Liver (tissue), 9 donors: ENCODE measurements around the gene MCTP1. TPM values are rescaled to one million over a fixed set of nuclear protein-coding genes. Genes with fewer than 3 reads are reported as not detected.
"Not testable (repeated sequence)": the region's sequence is repeated elsewhere in the genome, so short reads cannot be mapped to it uniquely, and the experiment has no call there.

Experiments used
- DNase-seq: peaks from one replicate; pipeline ENCODE4 v3.0.0-alpha.2; 2017; ENCODE audit warnings: low spot score
- H3K27ac ChIP-seq, 2 donors: one replicate each; pipeline ENCODE4 v1.7.0; 2013; ENCODE audit warnings: inconsistent platforms in 2 of 2, low read length in 2 of 2, control low read depth in 1 of 2, low read depth in 1 of 2, mild to moderate bottlenecking in 1 of 2
- H3K27me3 ChIP-seq, 4 donors: one replicate each; pipeline versions ENCODE4 v1.6.1 to v1.7.0; 2013; ENCODE audit warnings: low read length in 3 of 4, inconsistent platforms in 1 of 4, mild to moderate bottlenecking in 1 of 4, moderate library complexity in 1 of 4; ENCODE audit not compliant: control insufficient read depth in 4 of 4, insufficient read depth in 4 of 4
- H3K36me3 ChIP-seq, 4 donors: one replicate each; pipeline versions ENCODE4 v1.6.1 to v1.7.0; 2013; ENCODE audit warnings: low read length in 3 of 4, mild to moderate bottlenecking in 3 of 4, low read depth in 1 of 4, moderate library complexity in 1 of 4; ENCODE audit not compliant: control insufficient read depth in 4 of 4, insufficient read depth in 3 of 4
- H3K4me1 ChIP-seq, 4 donors: one replicate each; pipeline versions ENCODE4 v1.6.1 to v1.7.0; 2013; ENCODE audit warnings: low read length in 3 of 4, mild to moderate bottlenecking in 3 of 4, moderate library complexity in 1 of 4; ENCODE audit not compliant: control insufficient read depth in 4 of 4, insufficient read depth in 4 of 4
- H3K4me3 ChIP-seq, 3 donors: one replicate each; pipeline versions ENCODE4 v1.6.1 to v1.7.0; 2013; ENCODE audit warnings: low read length in 3 of 3, control low read depth in 1 of 3, low read depth in 1 of 3, mild to moderate bottlenecking in 1 of 3
- H3K9ac ChIP-seq, 2 donors: one replicate each; pipeline ENCODE4 v1.7.0; 2013; ENCODE audit warnings: low read length in 2 of 2, mild to moderate bottlenecking in 2 of 2, moderate library complexity in 2 of 2, control low read depth in 1 of 2, low read depth in 1 of 2
- H3K9me3 ChIP-seq, 4 donors: one replicate each; pipeline versions ENCODE4 v1.6.1 to v1.7.0; 2013; ENCODE audit warnings: low read length in 3 of 4; ENCODE audit not compliant: control insufficient read depth in 4 of 4
- ATF3 ChIP-seq: IDR thresholded peaks from 2 replicates; pipeline ENCODE4 v1.6.1; 2016; ENCODE audit warnings: antibody characterized with exemption
- EGR1 ChIP-seq, 2 donors: IDR thresholded peaks; 2 replicates each; pipeline ENCODE4 v1.6.1; 2016 to 2018; ENCODE audit warnings: antibody characterized with exemption in 2 of 2, low read depth in 2 of 2
- FOXA1 ChIP-seq: IDR thresholded peaks from 2 replicates; pipeline ENCODE4 v1.6.1; 2016; ENCODE audit warnings: antibody characterized with exemption
- FOXA2 ChIP-seq: IDR thresholded peaks from 2 replicates; pipeline ENCODE4 v1.6.1; 2016; ENCODE audit warnings: antibody characterized with exemption
- GABPA ChIP-seq, 2 donors: IDR thresholded peaks in 1 of 2; conservative IDR thresholded peaks in 1 of 2; 2 replicates each; pipeline ENCODE4 v1.6.1; 2016; ENCODE audit warnings: antibody characterized with exemption in 2 of 2, mild to moderate bottlenecking in 1 of 2, moderate library complexity in 1 of 2
- HNF4A ChIP-seq, 2 donors: conservative IDR thresholded peaks; 2 replicates each; pipeline ENCODE4 v1.6.1; 2016; ENCODE audit warnings: antibody characterized with exemption in 2 of 2, mild to moderate bottlenecking in 2 of 2
- HNF4G ChIP-seq: IDR thresholded peaks from 2 replicates; pipeline ENCODE4 v1.6.1; 2016; ENCODE audit warnings: antibody characterized with exemption
- JUND ChIP-seq, 2 donors: IDR thresholded peaks; 2 replicates each; pipeline ENCODE4 v1.6.1; 2016; ENCODE audit warnings: antibody characterized with exemption in 2 of 2
- NR2F2 ChIP-seq: IDR thresholded peaks from 2 replicates; pipeline ENCODE4 v1.6.1; 2016; ENCODE audit warnings: antibody characterized with exemption
- RAD21 ChIP-seq, 2 donors: IDR thresholded peaks; 2 replicates each; pipeline ENCODE4 v1.6.1; 2016; ENCODE audit warnings: antibody characterized with exemption in 2 of 2, mild to moderate bottlenecking in 2 of 2
- RXRA ChIP-seq, 2 donors: IDR thresholded peaks; 2 replicates each; pipeline ENCODE4 v1.6.1; 2017 to 2018; ENCODE audit warnings: antibody characterized with exemption in 2 of 2, mild to moderate bottlenecking in 1 of 2
- SP1 ChIP-seq: IDR thresholded peaks from 2 replicates; pipeline ENCODE4 v1.6.1; 2018; ENCODE audit warnings: antibody characterized with exemption, mild to moderate bottlenecking
- TAF1 ChIP-seq: conservative IDR thresholded peaks from 2 replicates; pipeline ENCODE4 v1.6.1; 2016; ENCODE audit warnings: antibody characterized with exemption, mild to moderate bottlenecking
- YY1 ChIP-seq: IDR thresholded peaks from 2 replicates; pipeline ENCODE4 v1.6.1; 2016; ENCODE audit warnings: antibody characterized with exemption, mild to moderate bottlenecking
- WGBS: extraction: QIAGEN DNeasy Blood & Tissue Kit; methylation state at CpG from one replicate; pipeline ENCODE4 v1.1.7; 2013; 5-methylcytosine and 5-hydroxymethylcytosine counted together
- polyA plus RNA-seq, 2 donors: library from polyadenylated mRNA; stranded (reverse) in 1 of 2; unstranded in 1 of 2; fragments of 200-250 nt in 1 of 2; fragments of >200 nt in 1 of 2; fragmentation: Nextera tagmentation in 1 of 2; extraction: Ambion mirVana in 1 of 2; gene quantifications; one replicate each; pipeline versions ENCODE4 v1.2.1 to v1.2.3, GENCODE V29; 2013 to 2015
- total RNA-seq, 2 donors: library from RNA; depleted of rRNA; stranded (reverse); fragments of >200 nt; gene quantifications; one replicate each; pipeline ENCODE4 v1.2.3, GENCODE V29; 2014
- TF ChIP-seq, protein P1 (sequence below): IDR thresholded peaks from 2 replicates; pipeline ENCODE4 v1.6.1; 2016; ENCODE audit warnings: antibody characterized with exemption, mild to moderate bottlenecking
- TF ChIP-seq, protein P2 (sequence below): IDR thresholded peaks from 2 replicates; pipeline ENCODE4 v1.6.1; 2016; ENCODE audit warnings: antibody characterized with exemption
- TF ChIP-seq, protein P3 (sequence below): fragments of 150-350 bp; IDR thresholded peaks from 2 replicates; pipeline ENCODE4 v1.5.1; 2017; ENCODE audit warnings: improper control_type of control experiment, low read depth, low read length; ENCODE audit not compliant: missing input control
- donor health status: healthy.
- donor health status: healthy.
- donor health status: healthy.
- donor health status: healthy.
- donor health status: healthy.

The MCTP1 gene
- total and polyA plus RNA-seq, 4 donors, result 0.67 to 7.6 (median 4.3) TPM

- Histone ChIP-seq H3K9me3 (no peaks in the 10 kb centered on the region), H3K9ac (no peak overlapping the region), H3K27ac (no peak overlapping the region), H3K27me3 (peaks cover 0 to 5% (median 0%) of the 10 kb centered on the region in 4 donors), H3K4me3 (no peak overlapping the region), H3K4me1 (no peaks in the 10 kb centered on the region), H3K36me3 (no peaks in the 10 kb centered on the region)
- 76% methylated on average over 4 of the region's 4 CpGs for WGBS
- no peak for TF ChIP-seq JUND (IDR thresholded peaks at IDR 0.05)
- no peak for TF ChIP-seq HNF4A (conservative IDR thresholded peaks at IDR 0.05)
- no peak for TF ChIP-seq FOXA1
- no peak for TF ChIP-seq RXRA (IDR thresholded peaks at IDR 0.05)
- no peak for TF ChIP-seq YY1
- TF ChIP-seq, protein P1, sequence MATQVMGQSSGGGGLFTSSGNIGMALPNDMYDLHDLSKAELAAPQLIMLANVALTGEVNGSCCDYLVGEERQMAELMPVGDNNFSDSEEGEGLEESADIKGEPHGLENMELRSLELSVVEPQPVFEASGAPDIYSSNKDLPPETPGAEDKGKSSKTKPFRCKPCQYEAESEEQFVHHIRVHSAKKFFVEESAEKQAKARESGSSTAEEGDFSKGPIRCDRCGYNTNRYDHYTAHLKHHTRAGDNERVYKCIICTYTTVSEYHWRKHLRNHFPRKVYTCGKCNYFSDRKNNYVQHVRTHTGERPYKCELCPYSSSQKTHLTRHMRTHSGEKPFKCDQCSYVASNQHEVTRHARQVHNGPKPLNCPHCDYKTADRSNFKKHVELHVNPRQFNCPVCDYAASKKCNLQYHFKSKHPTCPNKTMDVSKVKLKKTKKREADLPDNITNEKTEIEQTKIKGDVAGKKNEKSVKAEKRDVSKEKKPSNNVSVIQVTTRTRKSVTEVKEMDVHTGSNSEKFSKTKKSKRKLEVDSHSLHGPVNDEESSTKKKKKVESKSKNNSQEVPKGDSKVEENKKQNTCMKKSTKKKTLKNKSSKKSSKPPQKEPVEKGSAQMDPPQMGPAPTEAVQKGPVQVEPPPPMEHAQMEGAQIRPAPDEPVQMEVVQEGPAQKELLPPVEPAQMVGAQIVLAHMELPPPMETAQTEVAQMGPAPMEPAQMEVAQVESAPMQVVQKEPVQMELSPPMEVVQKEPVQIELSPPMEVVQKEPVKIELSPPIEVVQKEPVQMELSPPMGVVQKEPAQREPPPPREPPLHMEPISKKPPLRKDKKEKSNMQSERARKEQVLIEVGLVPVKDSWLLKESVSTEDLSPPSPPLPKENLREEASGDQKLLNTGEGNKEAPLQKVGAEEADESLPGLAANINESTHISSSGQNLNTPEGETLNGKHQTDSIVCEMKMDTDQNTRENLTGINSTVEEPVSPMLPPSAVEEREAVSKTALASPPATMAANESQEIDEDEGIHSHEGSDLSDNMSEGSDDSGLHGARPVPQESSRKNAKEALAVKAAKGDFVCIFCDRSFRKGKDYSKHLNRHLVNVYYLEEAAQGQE, result no peak
- TF ChIP-seq, protein P2, sequence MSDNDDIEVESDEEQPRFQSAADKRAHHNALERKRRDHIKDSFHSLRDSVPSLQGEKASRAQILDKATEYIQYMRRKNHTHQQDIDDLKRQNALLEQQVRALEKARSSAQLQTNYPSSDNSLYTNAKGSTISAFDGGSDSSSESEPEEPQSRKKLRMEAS, result no peak
- TF ChIP-seq HNF4G, result no peak
- no peak for TF ChIP-seq NR2F2
- TF ChIP-seq GABPA (IDR thresholded peaks at IDR 0.05 in 1 of 2, conservative IDR thresholded peaks at IDR 0.05 in 1 of 2), result no peak
- TF ChIP-seq FOXA2, result no peak
- no peak for TF ChIP-seq EGR1 (IDR thresholded peaks at IDR 0.05; ENCODE audit: low read depth in 2 of 2)
- TF ChIP-seq RAD21 (IDR thresholded peaks at IDR 0.05), result no peak
- TF ChIP-seq, protein P3, sequence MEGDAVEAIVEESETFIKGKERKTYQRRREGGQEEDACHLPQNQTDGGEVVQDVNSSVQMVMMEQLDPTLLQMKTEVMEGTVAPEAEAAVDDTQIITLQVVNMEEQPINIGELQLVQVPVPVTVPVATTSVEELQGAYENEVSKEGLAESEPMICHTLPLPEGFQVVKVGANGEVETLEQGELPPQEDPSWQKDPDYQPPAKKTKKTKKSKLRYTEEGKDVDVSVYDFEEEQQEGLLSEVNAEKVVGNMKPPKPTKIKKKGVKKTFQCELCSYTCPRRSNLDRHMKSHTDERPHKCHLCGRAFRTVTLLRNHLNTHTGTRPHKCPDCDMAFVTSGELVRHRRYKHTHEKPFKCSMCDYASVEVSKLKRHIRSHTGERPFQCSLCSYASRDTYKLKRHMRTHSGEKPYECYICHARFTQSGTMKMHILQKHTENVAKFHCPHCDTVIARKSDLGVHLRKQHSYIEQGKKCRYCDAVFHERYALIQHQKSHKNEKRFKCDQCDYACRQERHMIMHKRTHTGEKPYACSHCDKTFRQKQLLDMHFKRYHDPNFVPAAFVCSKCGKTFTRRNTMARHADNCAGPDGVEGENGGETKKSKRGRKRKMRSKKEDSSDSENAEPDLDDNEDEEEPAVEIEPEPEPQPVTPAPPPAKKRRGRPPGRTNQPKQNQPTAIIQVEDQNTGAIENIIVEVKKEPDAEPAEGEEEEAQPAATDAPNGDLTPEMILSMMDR, result no peak
- no peak for TF ChIP-seq SP1
- no peak for TF ChIP-seq TAF1
- DNase-seq, result no peak
These were observed 67.5 kb downstream of the MCTP1 start for GRCh38 chr5:95217351-95217750.

DNA sequence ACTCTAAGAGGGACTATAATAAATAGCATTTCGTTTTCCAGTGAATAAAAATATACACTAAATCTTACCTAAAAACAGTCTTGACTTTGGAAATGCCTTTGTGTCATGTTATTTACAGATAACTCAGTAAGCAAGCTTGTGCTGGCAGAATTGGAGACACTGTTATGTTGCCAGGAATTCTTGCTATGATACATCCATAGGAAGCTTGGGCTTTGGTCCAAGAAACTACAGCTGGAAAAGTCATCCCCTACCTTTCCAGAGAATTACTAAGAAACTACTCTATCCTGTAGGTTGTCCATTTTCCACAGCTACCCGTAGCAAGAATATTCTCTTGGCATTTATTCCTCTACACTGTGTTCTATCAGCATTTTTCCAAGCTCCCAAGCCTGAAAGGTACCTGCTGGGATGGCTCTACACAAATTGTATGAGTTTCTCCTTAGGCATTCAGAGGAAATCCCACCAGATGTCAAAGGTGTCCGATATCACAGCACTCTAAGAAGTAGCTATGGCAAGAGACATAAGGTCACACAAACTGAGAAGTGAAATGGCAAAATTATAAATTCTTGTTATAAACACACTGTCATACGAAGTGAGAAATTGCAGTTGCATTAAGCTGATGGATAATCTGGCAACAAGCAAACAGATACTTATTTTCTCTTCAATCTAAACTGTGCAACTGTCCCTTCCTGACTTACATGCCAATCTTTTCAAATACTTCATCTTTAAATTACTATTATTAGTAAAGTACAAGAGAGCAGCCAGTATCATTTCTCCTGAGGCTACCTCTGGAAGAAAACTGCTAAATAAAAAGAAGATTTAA, 68.5 kb downstream of the MCTP1 start:
- no peaks in the 10 kb centered on the region for H3K9me3 ChIP-seq
- no peak for DNase-seq
- no peak overlapping the region for H3K9ac ChIP-seq
- TF ChIP-seq HNF4A (conservative IDR thresholded peaks at IDR 0.05) (no peak), TAF1 (no peak), ATF3 (no peak)
- TF ChIP-seq, protein P1, result no peak
- no peaks in the 10 kb centered on the region for H3K4me1 ChIP-seq
- H3K27me3 ChIP-seq, result peaks cover 0 to 5% (median 0%) of the 10 kb centered on the region in 4 donors
- H3K27ac ChIP-seq, result no peak overlapping the region
- WGBS, result 52% methylated on average over 4 of the region's 4 CpGs
- no peak overlapping the region for H3K4me3 ChIP-seq
- H3K36me3 ChIP-seq, result no peaks in the 10 kb centered on the region

DNA sequence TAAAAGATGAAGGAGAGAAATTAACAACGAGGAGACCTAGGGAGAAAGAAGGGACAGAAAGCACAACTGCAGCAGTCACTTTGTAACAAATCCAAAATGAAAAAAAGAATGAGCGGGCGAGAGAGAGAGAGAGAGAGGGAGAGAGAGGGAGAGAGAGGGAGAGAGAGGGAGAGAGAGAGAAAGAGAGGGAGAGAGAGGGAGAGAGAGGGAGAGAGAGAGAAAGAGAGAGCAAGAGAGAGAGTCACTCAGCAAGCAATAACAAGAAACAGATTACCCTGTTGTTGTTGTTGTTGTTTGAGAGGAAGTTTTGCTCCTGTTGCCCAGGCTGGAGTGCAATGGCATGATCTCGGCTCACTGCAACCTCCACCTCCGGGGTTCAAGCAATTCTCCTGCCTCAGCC, 77.1 kb downstream of the MCTP1 start:
- H3K9me3 ChIP-seq, H3K4me3 ChIP-seq, H3K36me3 ChIP-seq, H3K9ac ChIP-seq, H3K27me3 ChIP-seq, DNase-seq, H3K27ac ChIP-seq, H3K4me1 ChIP-seq: not testable (repeated sequence)
- WGBS, result 68% methylated on average over 5 of the region's 5 CpGs
